NCI-H187 treated with DMSO at 0.1 percent for 48 hours (cell line): Measurements from ENCODE around the gene HOXD10.

Experiments used
- DNase-seq: peaks from one replicate; lab custom pipeline; 2025; lab: John Stamatoyannopoulos, UW

HOXD10 gene

GRCh38 chr2:176123411-176124109, 7.0 kb downstream of the HOXD10 start:
- no peak for DNase-seq

GRCh38 chr2:176124110-176124946, 7.8 kb downstream of the HOXD10 start:
- no peak for DNase-seq

GRCh38 chr2:176124947-176125771, 8.6 kb downstream of the HOXD10 start:
- DNase-seq = no peak

- DNase-seq = no peak
Measured at GRCh38 chr2:176125772-176126054, 9.1 kb downstream of the HOXD10 start.

GRCh38 chr2:176126929-176127773, 10.6 kb downstream of the HOXD10 start:
- no peak for DNase-seq

GRCh38 chr2:176127774-176128072, 11.1 kb downstream of the HOXD10 start:
- DNase-seq = no peak

GRCh38 chr2:176128172-176128981, 11.8 kb downstream of the HOXD10 start:
- no peak for DNase-seq

- DNase-seq = no peak
Measured at GRCh38 chr2:176128982-176129796, 12.6 kb downstream of the HOXD10 start, which contains the start of gene HOXD8. TSS of gene HOXD8 (plus strand) at chr2:176129705. CDS start at chr2:176130367, 662 bp downstream.

- no peak for DNase-seq
Measured at GRCh38 chr2:176129813-176130146, 13.2 kb downstream of the HOXD10 start.

GRCh38 chr2:176130147-176130956, 13.8 kb downstream of the HOXD10 start:
- no peak for DNase-seq

GRCh38 chr2:176130957-176131847, 14.6 kb downstream of the HOXD10 start:
- DNase-seq = no peak

- DNase-seq = no peak
Measured at GRCh38 chr2:176131848-176132158, 15.2 kb downstream of the HOXD10 start.

GRCh38 chr2:176132205-176133171, 15.9 kb downstream of the HOXD10 start:
- no peak for DNase-seq

GRCh38 chr2:176133389-176133788, 16.8 kb downstream of the HOXD10 start:
- DNase-seq = no peak

GRCh38 chr2:176134035-176134434, 17.5 kb downstream of the HOXD10 start:
- DNase-seq = no peak

- DNase-seq = no peak
Measured at GRCh38 chr2:176135035-176135440, 18.5 kb downstream of the HOXD10 start.
